ENCODE data around the gene PIK3C2G.

- TF ChIP-seq CTCF (conservative IDR thresholded peaks at IDR 0.05; ENCODE audit: low read length) (no peak), EZH2phosphoT487 (IDR thresholded peaks at IDR 0.05; ENCODE audit: borderline replicate concordance) (no peak)
Measured at GRCh38 chr12:18439541-18439940, 178.2 kb downstream of the PIK3C2G start.

Data from Loucy (cell line).